GM12891 (cell line): ENCODE measurements around the gene REXO5.
A peak's percentile ranks its signal among the peaks of the same experiment; 100 is the strongest.

ENCODE experiments used
- DNase-seq: peaks from one replicate; pipeline ENCODE4 v3.0.0; 2011; ENCODE audit warnings: low spot score; ENCODE audit not compliant: insufficient read length
- FAIRE-seq: peaks from 2 replicates; lab custom pipeline; 2011; peaks lifted over from hg19 to GRCh38; lab: Jason Lieb, UNC
- PAX5 ChIP-seq: IDR thresholded peaks from 2 replicates; pipeline ENCODE4 v1.6.1; 2011; ENCODE audit warnings: low read length, moderate library complexity, mild to moderate bottlenecking; ENCODE audit not compliant: insufficient read depth, severe bottlenecking
- POLR2A ChIP-seq: IDR thresholded peaks from 2 replicates; pipeline ENCODE4 v1.6.1; 2011; ENCODE audit warnings: low read depth, low read length, control low read depth
- POLR2AphosphoS5 ChIP-seq: IDR thresholded peaks from 2 replicates; pipeline ENCODE4 v1.6.1; 2011; ENCODE audit warnings: low read depth, low read length, control low read depth
- POU2F2 ChIP-seq: IDR thresholded peaks from 2 replicates; pipeline ENCODE4 v1.6.1; 2011; ENCODE audit warnings: low read depth, mild to moderate bottlenecking, control low read depth, low read length, moderate library complexity
- SPI1 ChIP-seq: IDR thresholded peaks from 2 replicates; pipeline ENCODE4 v1.6.1; 2011; ENCODE audit warnings: low read depth, low read length, control low read depth
- TAF1 ChIP-seq: IDR thresholded peaks from 2 replicates; pipeline ENCODE4 v1.6.1; 2011; ENCODE audit warnings: low read depth, low read length, control low read depth

REXO5 gene

GRCh38 chr16:20866801-20867200 is 60.5 kb downstream of the REXO5 start:
- FAIRE-seq (no peak), DNase-seq (no peak)
- TF ChIP-seq TAF1 (no peak), POLR2AphosphoS5 (no peak), SPI1 (no peak), PAX5 (no peak), POLR2A (no peak), POU2F2 (no peak)

DNA sequence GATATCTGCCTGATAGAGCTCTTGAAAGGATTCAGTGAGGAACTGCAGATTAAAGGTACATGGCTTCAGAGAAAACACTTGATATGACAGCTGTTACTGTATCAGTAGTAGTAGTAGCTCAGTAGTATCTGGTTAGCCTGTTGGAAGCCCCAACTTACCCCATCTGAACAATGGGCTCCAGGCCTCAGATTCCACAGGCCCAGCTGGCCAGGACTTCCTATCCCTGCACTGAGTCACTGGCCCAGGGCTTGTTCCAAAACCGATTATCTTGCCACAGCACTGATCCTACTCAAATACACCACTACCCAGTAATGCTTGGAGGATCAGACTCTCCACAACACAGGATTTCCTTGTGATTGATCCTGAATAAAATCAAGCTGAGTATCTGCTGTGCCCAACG is 61.3 kb downstream of the REXO5 start:
- no peak for TF ChIP-seq POLR2AphosphoS5
- no peak for TF ChIP-seq POLR2A
- TF ChIP-seq POU2F2 = no peak
- TF ChIP-seq TAF1 = no peak
- TF ChIP-seq SPI1 = no peak
- no peak for TF ChIP-seq PAX5
- DNase-seq (no peak), FAIRE-seq (no peak)

- no peak for TF ChIP-seq TAF1
- no peak for TF ChIP-seq SPI1
- no peak for TF ChIP-seq POLR2AphosphoS5
- TF ChIP-seq POLR2A = no peak
- no peak for TF ChIP-seq POU2F2
- no peak for TF ChIP-seq PAX5
- no peak for FAIRE-seq
- DNase-seq = no peak
Measured at GRCh38 chr16:20868890-20869289, 62.6 kb downstream of the REXO5 start.

- FAIRE-seq (no peak), DNase-seq (no peak)
- peak; percentile 74 for TF ChIP-seq SPI1
- no peak for TF ChIP-seq POLR2AphosphoS5
Measured at GRCh38 chr16:20870122-20870820, 63.9 kb downstream of the REXO5 start.

DNA sequence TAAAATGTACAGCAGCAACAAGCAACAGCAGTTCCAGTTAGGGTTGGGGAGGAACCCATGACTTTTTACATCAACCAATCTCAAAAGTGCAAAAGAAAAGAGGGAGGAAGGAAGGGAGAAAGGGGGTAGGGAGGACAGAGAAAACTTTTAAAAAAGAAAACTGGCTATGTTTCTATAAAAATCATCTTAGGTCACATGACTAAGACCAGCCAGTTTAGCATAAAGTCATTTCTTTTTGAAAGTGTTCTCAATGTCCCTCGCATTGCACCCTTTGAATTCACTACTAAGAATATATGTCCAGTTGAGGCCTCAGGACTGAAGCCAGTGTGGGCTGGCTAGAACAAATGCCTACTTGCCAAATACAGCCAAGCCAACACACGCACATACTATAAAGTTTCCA is 64.9 kb downstream of the REXO5 start:
- FAIRE-seq (no peak), DNase-seq (no peak)
- TF ChIP-seq PAX5 (no peak), POLR2AphosphoS5 (no peak), SPI1 (no peak), POLR2A (no peak), TAF1 (no peak), POU2F2 (no peak)

DNA sequence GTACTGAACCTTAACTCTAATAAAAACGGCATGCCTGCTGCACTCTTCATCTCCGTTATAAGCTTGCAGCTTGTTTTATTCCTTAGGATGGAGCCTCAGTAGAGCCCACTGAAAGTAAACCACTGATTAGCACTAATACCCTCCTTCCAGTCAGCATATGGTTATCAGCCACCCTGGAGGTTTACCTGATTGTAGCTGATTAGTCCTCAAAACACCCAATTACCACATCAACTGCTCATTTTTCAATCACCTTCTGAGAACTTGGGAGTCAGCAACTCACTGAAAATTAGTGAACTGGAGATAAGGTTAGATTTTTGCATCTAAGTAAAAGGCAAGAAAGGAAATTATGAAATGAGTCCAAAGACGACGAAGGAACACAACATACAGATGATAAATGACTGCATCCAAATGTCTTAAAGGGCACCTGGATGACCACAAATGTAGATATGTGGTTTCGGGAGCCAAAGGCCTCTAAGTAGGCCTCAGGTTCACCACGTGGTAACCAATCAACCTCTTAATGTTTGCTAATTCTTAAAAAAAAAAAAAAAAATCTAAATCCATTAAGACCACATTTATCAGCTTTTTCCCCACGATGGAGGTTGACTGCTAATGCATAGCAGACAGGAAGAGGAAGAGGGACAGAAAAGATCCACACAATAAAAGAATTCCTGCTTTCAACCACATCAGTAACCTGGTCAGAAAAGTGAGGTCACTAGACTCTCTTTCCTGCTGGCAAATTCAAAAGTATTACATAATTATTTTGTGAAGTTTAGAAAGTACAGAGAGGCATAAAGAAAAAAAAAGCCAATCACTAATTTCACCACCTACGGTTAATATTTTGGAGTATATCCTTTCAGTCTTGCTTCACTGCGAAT is 65.9 kb downstream of the REXO5 start:
- no peak for TF ChIP-seq POLR2A
- peak; percentile 25; the same call in 1 of the 2 replicates for TF ChIP-seq SPI1
- FAIRE-seq (no peak), DNase-seq (no peak)

GRCh38 chr16:20873331-20873730 is 67.0 kb downstream of the REXO5 start:
- no peak for FAIRE-seq
- TF ChIP-seq POLR2AphosphoS5 = no peak
- TF ChIP-seq TAF1 = no peak
- TF ChIP-seq POLR2A = no peak
- no peak for TF ChIP-seq PAX5
- TF ChIP-seq SPI1 = no peak
- TF ChIP-seq POU2F2 = no peak
- no peak for DNase-seq

DNA sequence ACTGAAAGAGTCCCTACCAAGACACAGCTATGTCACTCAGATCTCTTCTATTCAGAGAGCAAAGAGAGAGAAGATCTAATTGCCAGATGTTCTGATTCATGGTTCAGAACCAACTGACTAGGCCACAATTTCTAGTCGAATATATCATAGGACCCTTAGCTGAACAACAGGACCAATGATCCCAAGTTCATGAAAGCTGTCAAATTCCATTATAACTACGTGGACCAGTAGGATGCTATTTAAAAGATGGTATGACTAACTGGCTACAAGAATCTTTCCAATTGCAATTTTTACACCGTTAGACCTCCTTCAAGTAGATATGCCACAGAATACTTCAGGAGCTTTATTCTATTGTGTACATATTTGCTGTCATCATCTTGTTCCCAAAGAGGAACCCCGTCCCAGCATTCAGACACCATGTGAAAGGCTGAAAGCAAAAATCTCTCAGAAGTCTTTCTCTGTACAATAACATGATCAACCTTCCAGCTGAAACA is 67.8 kb downstream of the REXO5 start:
- DNase-seq (no peak), FAIRE-seq (peak; percentile 55)
- TF ChIP-seq POU2F2 (no peak), TAF1 (no peak), POLR2AphosphoS5 (no peak), SPI1 (no peak), PAX5 (no peak), POLR2A (no peak)

DNA sequence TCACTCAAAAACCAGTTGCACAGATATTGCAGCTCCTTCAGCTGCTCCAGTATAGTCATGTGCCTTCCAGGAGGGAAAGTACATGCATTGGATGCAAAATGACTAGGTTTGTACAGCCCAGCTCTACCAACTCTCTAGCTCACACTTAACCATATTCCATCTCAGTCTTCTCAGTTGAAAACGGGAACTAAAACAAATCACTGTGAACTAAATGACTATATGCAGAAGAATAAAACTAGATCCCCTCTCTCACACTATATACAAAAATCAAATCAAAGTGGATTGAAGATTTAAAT is 69.0 kb downstream of the REXO5 start:
- FAIRE-seq = no peak
- TF ChIP-seq POLR2A = no peak
- no peak for TF ChIP-seq POLR2AphosphoS5
- no peak for TF ChIP-seq POU2F2
- no peak for TF ChIP-seq SPI1
- no peak for TF ChIP-seq TAF1
- TF ChIP-seq PAX5 = no peak
- DNase-seq = no peak

DNA sequence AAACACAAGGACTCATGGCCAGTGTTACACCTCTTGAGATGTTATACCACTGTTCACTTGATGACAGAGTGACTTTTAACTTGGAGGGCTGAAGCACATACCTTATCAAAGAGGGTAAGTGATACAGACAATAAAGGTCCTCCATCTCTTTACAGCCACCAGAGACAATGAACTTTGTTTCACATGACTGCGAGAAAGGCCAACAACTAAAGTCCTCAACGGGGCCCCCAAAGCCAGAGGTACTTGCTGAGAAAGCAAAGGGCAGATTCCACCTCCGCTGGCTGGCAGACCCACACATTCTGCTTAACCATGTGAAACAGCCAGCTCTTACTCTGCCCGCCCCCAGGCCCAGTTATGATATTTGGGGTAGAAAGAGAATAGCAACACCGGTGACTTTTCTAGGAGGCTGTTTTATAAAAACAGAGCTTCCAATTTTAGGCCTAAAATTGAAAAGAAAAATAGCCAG is 72.4 kb downstream of the REXO5 start:
- DNase-seq = no peak
- TF ChIP-seq SPI1 (no peak), POLR2AphosphoS5 (no peak), POLR2A (no peak), POU2F2 (no peak), PAX5 (no peak), TAF1 (no peak)
- no peak for FAIRE-seq
